Vagina (tissue), 2 donors: Measurements from ENCODE around the gene ELFN2.

Experiments
- POLR2A ChIP-seq, 2 donors: fragments of 450-650 bp; IDR thresholded peaks; one replicate each; pipeline ENCODE4 v1.6.1; 2017; ENCODE audit warnings: antibody characterized with exemption in 2 of 2, mild to moderate bottlenecking in 2 of 2, moderate library complexity in 2 of 2
- POLR2AphosphoS5 ChIP-seq, 2 donors: sonication (generic); formaldehyde crosslinking; IDR thresholded peaks; one replicate each; pipeline ENCODE4 v1.9.0; 2017; ENCODE audit warnings: antibody characterized with exemption in 2 of 2, mild to moderate bottlenecking in 2 of 2, low read depth in 1 of 2; ENCODE audit not compliant: insufficient read depth in 1 of 2

GRCh38 chr22:37402184-37402506, 25.1 kb downstream of the ELFN2 start:
- TF ChIP-seq POLR2A (IDR thresholded peaks at IDR 0.05) (no peak), POLR2AphosphoS5 (IDR thresholded peaks at IDR 0.05; ENCODE audit: insufficient read depth in 1 of 2, low read depth in 1 of 2) (no peak)
